HUES6 (cell line): Measurements from ENCODE around the gene RSU1.
"Not testable (repeated sequence)": the region's sequence is repeated elsewhere in the genome, so short reads cannot be mapped to it uniquely, and the experiment has no call there.

Source experiments
- H3K27ac ChIP-seq: 2 replicates; pipeline ENCODE4 v1.7.0; 2013; ENCODE audit warnings: low read depth, mild to moderate bottlenecking, low read length, inconsistent platforms
- H3K27me3 ChIP-seq: 2 replicates; pipeline ENCODE4 v1.6.1; 2013; ENCODE audit warnings: low read length; ENCODE audit not compliant: control insufficient read depth, insufficient read depth
- H3K36me3 ChIP-seq: 2 replicates; pipeline ENCODE4 v1.6.1; 2013; ENCODE audit warnings: low read length; ENCODE audit not compliant: control insufficient read depth, insufficient read depth
- H3K4me1 ChIP-seq: 2 replicates; pipeline ENCODE4 v1.6.1; 2013; ENCODE audit warnings: low read length; ENCODE audit not compliant: control insufficient read depth, insufficient read depth
- H3K4me3 ChIP-seq: 2 replicates; pipeline ENCODE4 v1.5.1; 2013; ENCODE audit warnings: low read depth, low read length
- H3K9ac ChIP-seq: one replicate; pipeline ENCODE4 v1.6.1; 2013; ENCODE audit warnings: mild to moderate bottlenecking, low read length
- H3K9me3 ChIP-seq: 2 replicates; pipeline ENCODE4 v1.6.1; 2013; ENCODE audit warnings: low read depth, low read length; ENCODE audit not compliant: control insufficient read depth, insufficient read depth

Gene RSU1

DNA sequence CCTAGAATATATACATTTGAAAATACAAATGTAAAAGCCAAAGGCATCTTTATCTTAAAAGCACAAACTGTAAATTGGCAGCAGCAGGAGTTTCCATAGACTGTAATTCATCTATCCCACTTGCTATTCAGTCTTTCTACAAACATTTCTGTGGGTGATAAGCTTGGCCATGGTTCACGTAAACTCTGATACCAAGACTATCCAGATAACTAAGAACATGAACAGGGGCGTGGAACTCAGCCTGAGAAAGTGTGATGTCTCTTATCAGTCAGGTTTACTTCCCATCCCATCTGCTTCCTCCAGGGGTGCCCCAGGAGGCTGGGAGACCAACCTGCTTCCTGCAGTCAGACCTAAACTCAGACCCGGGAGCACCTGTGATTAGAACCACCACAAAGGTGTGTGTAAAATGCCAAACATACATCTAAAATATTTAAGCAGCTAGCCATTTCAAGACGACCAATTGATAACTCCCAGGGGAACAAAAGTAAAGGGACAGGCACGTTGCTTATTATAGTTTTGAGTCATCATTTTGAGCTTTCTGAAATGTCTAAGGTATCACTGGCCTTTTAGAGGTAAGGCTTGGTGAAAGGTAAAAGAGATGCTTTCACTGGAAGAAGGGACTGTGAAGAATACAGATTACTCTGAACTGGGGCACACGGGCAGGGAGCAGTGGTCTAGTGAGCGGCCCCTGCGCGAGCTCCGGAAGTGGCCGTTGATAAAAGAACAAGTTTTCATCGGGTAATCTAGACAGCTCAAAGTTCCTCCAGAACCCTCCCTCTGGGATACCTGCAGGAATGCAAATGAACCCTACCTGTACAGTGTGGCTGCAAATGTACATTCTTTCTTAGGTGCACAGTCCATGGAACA is 51.5 kb downstream of the RSU1 start:
- Histone ChIP-seq H3K4me1 (no peaks in the 10 kb centered on the region), H3K4me3 (no peak overlapping the region), H3K27me3 (no peaks in the 10 kb centered on the region), H3K36me3 (0 out of 2 replicates have a peak, but pooled peaks cover 3% of the 10 kb centered on the region), H3K9ac (no peak overlapping the region), H3K27ac (no peak overlapping the region), H3K9me3 (no peaks in the 10 kb centered on the region)

DNA sequence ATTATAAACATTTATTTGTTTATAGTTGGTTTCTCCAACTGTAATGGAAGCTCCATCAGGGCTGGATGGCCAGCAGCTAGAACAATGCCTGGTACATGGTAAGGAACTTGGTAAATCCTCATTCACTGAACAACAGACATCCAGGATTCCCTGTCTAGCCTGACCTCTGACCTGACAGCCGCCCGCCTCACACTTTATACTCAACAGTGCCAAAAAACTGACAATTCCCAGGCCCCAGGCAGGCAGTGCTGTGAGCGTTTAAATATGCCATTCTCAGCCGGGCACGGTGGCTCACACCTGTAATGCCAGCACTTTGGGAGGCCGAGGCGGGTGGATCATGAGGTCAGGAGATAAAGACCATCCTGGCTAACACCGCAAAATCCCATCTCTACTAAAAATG is 55.9 kb downstream of the RSU1 start:
- Histone ChIP-seq H3K27ac (no peak overlapping the region), H3K4me3 (no peak overlapping the region), H3K9me3 (no peaks in the 10 kb centered on the region), H3K4me1 (no peaks in the 10 kb centered on the region), H3K36me3 (0 out of 2 replicates have a peak, but pooled peaks cover 3% of the 10 kb centered on the region), H3K27me3 (no peaks in the 10 kb centered on the region), H3K9ac (no peak overlapping the region)

DNA sequence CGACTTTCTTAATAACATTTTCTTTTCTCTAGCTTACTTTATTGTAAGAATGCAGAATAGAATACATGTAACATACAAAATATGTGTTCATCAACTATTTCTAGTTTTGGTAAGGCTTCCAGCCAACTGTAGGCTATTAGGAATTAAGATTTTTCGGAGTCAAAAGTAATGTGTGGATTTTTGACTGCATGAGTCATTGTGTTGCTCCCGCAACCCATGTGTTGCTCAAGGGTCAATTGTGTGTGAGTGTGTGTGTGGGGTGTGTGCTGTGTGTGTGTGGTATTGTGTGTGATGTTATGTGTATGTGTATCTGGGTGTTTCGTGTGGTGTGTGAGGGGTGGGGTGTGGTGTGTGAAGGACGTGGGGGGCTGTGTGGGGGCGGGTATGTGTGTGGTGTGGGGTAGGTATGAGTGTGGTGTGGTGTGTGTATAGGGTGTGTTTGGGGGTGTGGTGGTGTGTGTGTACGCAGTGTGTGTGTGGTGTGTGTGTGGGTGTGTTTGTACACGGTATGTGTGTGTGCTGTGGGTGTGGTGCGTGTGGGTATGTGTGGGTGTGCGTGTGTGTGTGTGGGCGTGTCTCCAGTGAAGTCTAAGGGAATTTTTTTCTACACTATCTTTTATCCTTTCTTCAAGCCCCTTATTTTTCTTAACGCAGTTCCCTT is 60.5 kb downstream of the RSU1 start:
- Histone ChIP-seq H3K4me3 (no peak overlapping the region), H3K4me1 (no peaks in the 10 kb centered on the region), H3K9ac (no peak overlapping the region), H3K27ac (no peak overlapping the region), H3K36me3 (peaks cover 9% of the 10 kb centered on the region), H3K9me3 (no peaks in the 10 kb centered on the region), H3K27me3 (no peaks in the 10 kb centered on the region)

DNA sequence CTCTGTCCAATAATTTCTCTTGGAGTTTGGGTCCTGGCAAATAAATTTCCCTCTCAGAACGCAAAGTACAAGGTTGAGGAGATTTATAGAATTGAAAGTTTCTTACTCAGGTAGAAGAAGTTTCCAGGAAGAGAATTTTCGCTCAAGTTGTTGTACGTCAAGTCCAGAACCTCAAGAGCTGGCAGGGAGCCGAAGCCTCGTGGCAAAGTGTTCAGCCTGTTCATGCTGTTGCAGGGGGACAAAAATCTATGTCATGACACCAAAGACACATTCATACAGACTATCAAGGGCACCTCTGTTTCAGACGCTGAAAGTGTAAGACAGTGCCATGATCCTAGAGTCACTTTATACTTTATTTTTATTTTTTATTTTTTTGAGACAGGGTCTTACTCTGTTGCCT is 62.5 kb downstream of the RSU1 start:
- no peaks in the 10 kb centered on the region for H3K27me3 ChIP-seq
- no peaks in the 10 kb centered on the region for H3K4me1 ChIP-seq
- no peak overlapping the region for H3K4me3 ChIP-seq
- no peaks in the 10 kb centered on the region for H3K9me3 ChIP-seq
- H3K36me3 ChIP-seq, result peaks cover 20% of the 10 kb centered on the region
- no peak overlapping the region for H3K27ac ChIP-seq
- no peak overlapping the region for H3K9ac ChIP-seq

DNA sequence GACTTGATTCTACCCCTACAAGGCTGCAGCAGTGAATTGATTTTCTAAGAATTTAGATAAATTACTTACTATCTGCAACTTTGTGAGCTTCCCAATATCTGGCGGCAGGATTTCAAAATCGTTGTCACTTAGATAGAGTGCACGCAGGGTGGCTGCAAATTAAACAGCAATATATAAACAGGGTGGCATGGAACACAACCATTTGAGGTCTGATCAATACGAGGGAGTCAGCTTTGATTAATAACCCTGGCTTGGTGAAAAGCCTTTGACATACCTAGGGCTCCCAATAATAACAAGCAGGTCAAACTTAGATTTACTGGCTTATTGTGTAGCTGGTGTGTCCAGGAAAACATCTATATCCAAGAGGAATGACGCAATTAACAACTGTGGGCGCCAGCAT is 64.4 kb downstream of the RSU1 start:
- H3K4me1 ChIP-seq, H3K4me3 ChIP-seq, H3K9me3 ChIP-seq, H3K9ac ChIP-seq, H3K27me3 ChIP-seq, H3K27ac ChIP-seq: not testable (repeated sequence)
- H3K36me3 ChIP-seq, result peaks cover 23% of the 10 kb centered on the region

DNA sequence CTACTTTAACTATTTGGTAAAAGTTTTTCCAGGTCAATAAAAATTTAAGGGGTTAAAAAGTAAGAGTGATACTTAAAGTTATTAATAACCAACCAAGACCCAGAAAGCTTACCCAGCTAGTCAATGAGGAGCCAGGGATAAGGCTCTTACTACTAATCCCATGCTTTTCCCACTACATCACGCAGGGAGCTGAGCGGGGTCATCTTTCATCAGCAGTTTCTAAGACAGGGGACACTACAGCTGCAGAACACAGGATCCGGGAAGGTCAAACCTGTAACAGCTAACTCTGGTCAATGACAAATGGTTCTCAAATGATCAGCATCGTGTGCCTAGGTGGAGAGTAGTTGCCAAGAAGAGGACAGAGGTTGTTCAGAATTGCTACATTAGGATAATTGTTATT is 65.1 kb downstream of the RSU1 start:
- Histone ChIP-seq H3K9me3 (no peaks in the 10 kb centered on the region), H3K4me1 (no peaks in the 10 kb centered on the region), H3K27me3 (no peaks in the 10 kb centered on the region), H3K9ac (no peak overlapping the region), H3K4me3 (no peak overlapping the region), H3K36me3 (peaks cover 23% of the 10 kb centered on the region), H3K27ac (no peak overlapping the region)

DNA sequence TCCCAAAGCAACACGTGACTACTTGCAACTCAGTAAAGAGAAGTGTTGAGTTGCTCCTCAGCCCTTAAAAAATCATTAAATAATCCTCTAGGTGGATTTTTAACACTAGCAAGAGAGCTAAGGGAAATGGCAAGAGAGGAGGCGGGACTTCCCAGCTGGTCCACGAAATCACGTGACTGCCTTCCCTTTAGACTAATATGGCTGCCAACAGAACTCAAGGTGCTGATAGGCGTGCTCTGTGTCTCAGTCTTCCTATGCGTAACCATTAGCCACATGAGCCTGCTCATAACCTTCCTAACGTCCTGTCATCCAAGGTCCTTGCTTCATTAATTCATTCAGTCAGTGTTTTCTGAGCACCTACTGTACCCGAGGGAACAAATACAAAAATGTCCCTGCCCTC is 66.0 kb downstream of the RSU1 start:
- no peaks in the 10 kb centered on the region for H3K27me3 ChIP-seq
- H3K36me3 ChIP-seq, result peaks cover 23% of the 10 kb centered on the region
- H3K4me3 ChIP-seq, result no peak overlapping the region
- no peaks in the 10 kb centered on the region for H3K9me3 ChIP-seq
- no peak overlapping the region for H3K9ac ChIP-seq
- no peak overlapping the region for H3K27ac ChIP-seq
- H3K4me1 ChIP-seq, result no peaks in the 10 kb centered on the region

DNA sequence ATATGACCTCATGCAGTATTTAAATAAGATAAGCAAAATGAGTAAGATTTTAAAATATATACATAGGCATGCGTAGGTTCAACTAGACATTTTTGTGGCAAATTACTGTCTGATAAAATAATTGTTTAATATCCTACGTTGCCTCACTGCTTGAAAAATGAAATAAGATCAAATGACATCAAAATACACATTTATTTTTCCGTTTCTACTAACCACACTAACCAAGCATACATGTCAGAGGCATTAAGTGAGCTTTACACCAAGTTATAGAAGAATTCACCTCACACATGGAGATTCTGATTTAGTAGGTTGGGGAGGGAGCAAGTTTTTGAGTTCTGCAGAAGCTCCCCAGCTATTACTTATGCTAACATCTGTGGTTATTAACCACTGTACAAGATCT is 66.8 kb downstream of the RSU1 start:
- no peak overlapping the region for H3K9ac ChIP-seq
- no peaks in the 10 kb centered on the region for H3K27me3 ChIP-seq
- H3K9me3 ChIP-seq, result no peaks in the 10 kb centered on the region
- H3K36me3 ChIP-seq, result peaks cover 23% of the 10 kb centered on the region
- H3K27ac ChIP-seq, result no peak overlapping the region
- no peaks in the 10 kb centered on the region for H3K4me1 ChIP-seq
- H3K4me3 ChIP-seq, result no peak overlapping the region

DNA sequence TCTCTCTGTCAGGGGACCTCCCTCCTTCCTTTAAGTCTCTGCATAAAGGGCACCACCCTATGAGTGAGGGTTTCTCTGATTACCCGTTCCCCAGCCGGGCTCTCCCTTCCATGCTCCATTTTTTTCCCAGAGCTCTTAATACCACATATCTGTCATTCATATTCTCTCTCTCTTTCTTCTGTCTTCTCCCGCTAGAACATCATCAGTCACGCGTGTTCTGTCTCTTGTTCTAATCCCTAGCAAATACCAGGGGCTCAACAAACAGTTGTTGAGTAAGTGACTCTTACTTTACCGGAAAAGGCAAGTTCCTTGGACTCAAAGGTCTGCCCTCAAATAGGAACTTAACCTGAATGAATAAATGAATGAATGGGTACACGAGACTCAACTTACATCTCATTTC is 68.5 kb downstream of the RSU1 start:
- Histone ChIP-seq H3K27ac (no peak overlapping the region), H3K36me3 (peaks cover 23% of the 10 kb centered on the region), H3K4me3 (no peak overlapping the region), H3K9ac (no peak overlapping the region), H3K27me3 (no peaks in the 10 kb centered on the region), H3K9me3 (no peaks in the 10 kb centered on the region), H3K4me1 (no peaks in the 10 kb centered on the region)

DNA sequence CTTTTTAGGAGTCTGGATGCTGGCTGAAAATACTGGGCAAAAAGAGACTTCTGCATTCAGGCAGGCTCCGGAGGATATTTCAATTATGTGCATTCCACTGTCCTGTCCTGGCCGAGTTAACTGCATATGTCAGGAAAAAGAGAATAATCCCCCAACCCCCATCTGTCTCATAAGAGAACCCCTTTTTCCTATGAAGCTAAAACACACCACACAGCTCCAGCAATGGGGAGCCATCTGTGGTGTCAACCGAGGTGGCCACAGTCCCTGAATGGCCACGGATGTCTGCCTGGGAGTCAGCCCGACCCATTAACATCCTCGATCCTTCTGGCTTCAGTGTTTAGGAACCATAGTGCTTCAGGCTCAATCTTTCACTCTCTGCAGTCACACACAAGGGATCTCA is 70.4 kb downstream of the RSU1 start:
- Histone ChIP-seq H3K27me3 (no peaks in the 10 kb centered on the region), H3K36me3 (peaks cover 16% of the 10 kb centered on the region), H3K9me3 (no peaks in the 10 kb centered on the region), H3K27ac (no peak overlapping the region), H3K4me3 (no peak overlapping the region), H3K9ac (no peak overlapping the region), H3K4me1 (no peaks in the 10 kb centered on the region)

DNA sequence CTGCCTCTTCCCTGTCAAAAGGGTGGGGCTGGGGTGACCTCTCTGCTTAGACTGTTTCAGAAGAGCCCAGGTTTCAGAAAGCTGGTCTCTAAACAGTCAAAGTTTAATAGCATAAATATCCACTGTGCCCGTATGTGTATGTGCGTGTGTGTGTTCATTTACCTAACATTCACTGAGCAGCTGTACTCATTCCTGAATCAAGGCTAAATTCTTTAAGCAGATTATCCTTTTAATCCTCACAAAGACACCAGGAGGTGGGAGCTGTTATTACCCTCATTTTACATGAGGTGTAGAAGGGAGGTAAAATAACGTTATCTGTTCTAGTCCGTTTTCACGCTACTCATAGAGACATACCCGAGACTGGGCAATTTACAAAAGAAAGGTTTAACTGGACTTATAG is 72.2 kb downstream of the RSU1 start:
- Histone ChIP-seq H3K9ac (no peak overlapping the region), H3K36me3 (0 out of 2 replicates have a peak, but pooled peaks cover 3% of the 10 kb centered on the region), H3K9me3 (no peaks in the 10 kb centered on the region), H3K27me3 (no peaks in the 10 kb centered on the region), H3K4me1 (no peaks in the 10 kb centered on the region), H3K4me3 (no peak overlapping the region), H3K27ac (no peak overlapping the region)
